Measurements from ENCODE around the gene USP17L25.
"Not testable (repeated sequence)": the region's sequence is repeated elsewhere in the genome, so short reads cannot be mapped to it uniquely, and the experiment has no call there.

DNA sequence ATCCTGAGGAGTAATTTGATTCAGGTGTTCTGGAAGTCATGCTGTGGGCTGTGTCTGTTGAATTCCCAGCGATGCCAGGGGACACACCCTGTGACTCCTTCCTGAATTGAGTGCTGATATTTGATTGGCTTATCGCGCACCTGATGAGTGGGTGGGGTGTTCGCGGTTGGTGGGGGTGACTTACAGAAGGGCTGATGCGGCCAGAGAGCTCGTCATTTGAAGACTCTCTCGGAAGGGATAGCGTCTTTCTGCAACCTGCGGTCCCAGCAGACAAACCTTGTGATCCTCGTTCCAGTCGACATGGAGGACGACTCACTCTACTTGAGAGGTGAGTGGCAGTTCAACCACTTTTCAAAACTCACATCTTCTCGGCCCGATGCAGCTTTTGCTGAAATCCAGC is 18.9 kb downstream of the USP17L25 start, which contains the start of gene USP17L28:
- TF ChIP-seq MXI1 (conservative IDR thresholded peaks at IDR 0.05; ENCODE audit: poor library complexity, severe bottlenecking); EZH2 (IDR thresholded peaks at IDR 0.05; ENCODE audit: borderline replicate concordance, insufficient read depth, low read length, poor library complexity, severe bottlenecking); RAD21 (conservative IDR thresholded peaks at IDR 0.05); POLR2AphosphoS5 (IDR thresholded peaks at IDR 0.05); TAF1 (IDR thresholded peaks at IDR 0.05; ENCODE audit: low read depth); EP300 (conservative IDR thresholded peaks at IDR 0.05; ENCODE audit: poor library complexity, severe bottlenecking); SMC3 (conservative IDR thresholded peaks at IDR 0.05; ENCODE audit: poor library complexity): not testable (repeated sequence)
- TF ChIP-seq, protein P1, sequence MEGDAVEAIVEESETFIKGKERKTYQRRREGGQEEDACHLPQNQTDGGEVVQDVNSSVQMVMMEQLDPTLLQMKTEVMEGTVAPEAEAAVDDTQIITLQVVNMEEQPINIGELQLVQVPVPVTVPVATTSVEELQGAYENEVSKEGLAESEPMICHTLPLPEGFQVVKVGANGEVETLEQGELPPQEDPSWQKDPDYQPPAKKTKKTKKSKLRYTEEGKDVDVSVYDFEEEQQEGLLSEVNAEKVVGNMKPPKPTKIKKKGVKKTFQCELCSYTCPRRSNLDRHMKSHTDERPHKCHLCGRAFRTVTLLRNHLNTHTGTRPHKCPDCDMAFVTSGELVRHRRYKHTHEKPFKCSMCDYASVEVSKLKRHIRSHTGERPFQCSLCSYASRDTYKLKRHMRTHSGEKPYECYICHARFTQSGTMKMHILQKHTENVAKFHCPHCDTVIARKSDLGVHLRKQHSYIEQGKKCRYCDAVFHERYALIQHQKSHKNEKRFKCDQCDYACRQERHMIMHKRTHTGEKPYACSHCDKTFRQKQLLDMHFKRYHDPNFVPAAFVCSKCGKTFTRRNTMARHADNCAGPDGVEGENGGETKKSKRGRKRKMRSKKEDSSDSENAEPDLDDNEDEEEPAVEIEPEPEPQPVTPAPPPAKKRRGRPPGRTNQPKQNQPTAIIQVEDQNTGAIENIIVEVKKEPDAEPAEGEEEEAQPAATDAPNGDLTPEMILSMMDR (IDR thresholded peaks at IDR 0.05; ENCODE audit: poor library complexity, severe bottlenecking): not testable (repeated sequence)

Data from neural cell (in vitro differentiated cells).